Spleen (tissue), 7 donors: Measurements from ENCODE around the gene SUSD3.

Experiments used
- POLR2A ChIP-seq, 3 donors: fragments of 450-650 bp; IDR thresholded peaks; one replicate each; pipeline ENCODE4 v1.5.1; 2017; ENCODE audit warnings: antibody characterized with exemption in 3 of 3, mild to moderate bottlenecking in 1 of 3
- TF ChIP-seq, protein P1 (sequence below), 11 experiments: fragments of 200-600 bp in 7 of 11; fragments of 450-650 bp in 4 of 11; sonication (generic) in 4 of 11; IDR thresholded peaks in 8 of 11; conservative IDR thresholded peaks in 3 of 11; 1 replicate in 7 of 11; 2 replicates in 4 of 11; pipeline versions ENCODE4 v1.4.0 to v1.8.0; 2016 to 2021; ENCODE audit warnings: antibody characterized with exemption in 11 of 11, inconsistent platforms in 4 of 11, mild to moderate bottlenecking in 1 of 11
- donor health status: DM: no; HTN: no; CAD: no; lungs with moderate emphysema.
- donor health status: DM: no; HTN: no; CAD: no.
- donor health status: DM: no; HTN: no; CAD: no.

GRCh38 chr9:93096811-93097382, 38.4 kb downstream of the SUSD3 start:
- TF ChIP-seq, protein P1, sequence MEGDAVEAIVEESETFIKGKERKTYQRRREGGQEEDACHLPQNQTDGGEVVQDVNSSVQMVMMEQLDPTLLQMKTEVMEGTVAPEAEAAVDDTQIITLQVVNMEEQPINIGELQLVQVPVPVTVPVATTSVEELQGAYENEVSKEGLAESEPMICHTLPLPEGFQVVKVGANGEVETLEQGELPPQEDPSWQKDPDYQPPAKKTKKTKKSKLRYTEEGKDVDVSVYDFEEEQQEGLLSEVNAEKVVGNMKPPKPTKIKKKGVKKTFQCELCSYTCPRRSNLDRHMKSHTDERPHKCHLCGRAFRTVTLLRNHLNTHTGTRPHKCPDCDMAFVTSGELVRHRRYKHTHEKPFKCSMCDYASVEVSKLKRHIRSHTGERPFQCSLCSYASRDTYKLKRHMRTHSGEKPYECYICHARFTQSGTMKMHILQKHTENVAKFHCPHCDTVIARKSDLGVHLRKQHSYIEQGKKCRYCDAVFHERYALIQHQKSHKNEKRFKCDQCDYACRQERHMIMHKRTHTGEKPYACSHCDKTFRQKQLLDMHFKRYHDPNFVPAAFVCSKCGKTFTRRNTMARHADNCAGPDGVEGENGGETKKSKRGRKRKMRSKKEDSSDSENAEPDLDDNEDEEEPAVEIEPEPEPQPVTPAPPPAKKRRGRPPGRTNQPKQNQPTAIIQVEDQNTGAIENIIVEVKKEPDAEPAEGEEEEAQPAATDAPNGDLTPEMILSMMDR (IDR thresholded peaks at IDR 0.05 in 8 of 11, conservative IDR thresholded peaks at IDR 0.05 in 3 of 11) = no peak
- no peak for TF ChIP-seq POLR2A (IDR thresholded peaks at IDR 0.05)
